HL-60 (cell line): ENCODE measurements around the gene ASTN2.

ENCODE experiments used
- CTCF ChIP-seq: IDR thresholded peaks from one replicate; pipeline ENCODE4 v1.5.1; 2011; ENCODE audit warnings: low read length, control low read depth, inconsistent platforms; ENCODE audit not compliant: insufficient read depth
- POLR2AphosphoS5 ChIP-seq: IDR thresholded peaks from 2 replicates; pipeline ENCODE4 v1.6.1; 2012; ENCODE audit warnings: low read depth
- TF ChIP-seq, protein P1 (sequence below): IDR thresholded peaks from 2 replicates; pipeline ENCODE4 v1.6.1; 2012; ENCODE audit warnings: low read depth; ENCODE audit not compliant: insufficient replicate concordance

GRCh38 chr9:116750510-116750909 is 664.3 kb downstream of the ASTN2 start:
- TF ChIP-seq, protein P1, sequence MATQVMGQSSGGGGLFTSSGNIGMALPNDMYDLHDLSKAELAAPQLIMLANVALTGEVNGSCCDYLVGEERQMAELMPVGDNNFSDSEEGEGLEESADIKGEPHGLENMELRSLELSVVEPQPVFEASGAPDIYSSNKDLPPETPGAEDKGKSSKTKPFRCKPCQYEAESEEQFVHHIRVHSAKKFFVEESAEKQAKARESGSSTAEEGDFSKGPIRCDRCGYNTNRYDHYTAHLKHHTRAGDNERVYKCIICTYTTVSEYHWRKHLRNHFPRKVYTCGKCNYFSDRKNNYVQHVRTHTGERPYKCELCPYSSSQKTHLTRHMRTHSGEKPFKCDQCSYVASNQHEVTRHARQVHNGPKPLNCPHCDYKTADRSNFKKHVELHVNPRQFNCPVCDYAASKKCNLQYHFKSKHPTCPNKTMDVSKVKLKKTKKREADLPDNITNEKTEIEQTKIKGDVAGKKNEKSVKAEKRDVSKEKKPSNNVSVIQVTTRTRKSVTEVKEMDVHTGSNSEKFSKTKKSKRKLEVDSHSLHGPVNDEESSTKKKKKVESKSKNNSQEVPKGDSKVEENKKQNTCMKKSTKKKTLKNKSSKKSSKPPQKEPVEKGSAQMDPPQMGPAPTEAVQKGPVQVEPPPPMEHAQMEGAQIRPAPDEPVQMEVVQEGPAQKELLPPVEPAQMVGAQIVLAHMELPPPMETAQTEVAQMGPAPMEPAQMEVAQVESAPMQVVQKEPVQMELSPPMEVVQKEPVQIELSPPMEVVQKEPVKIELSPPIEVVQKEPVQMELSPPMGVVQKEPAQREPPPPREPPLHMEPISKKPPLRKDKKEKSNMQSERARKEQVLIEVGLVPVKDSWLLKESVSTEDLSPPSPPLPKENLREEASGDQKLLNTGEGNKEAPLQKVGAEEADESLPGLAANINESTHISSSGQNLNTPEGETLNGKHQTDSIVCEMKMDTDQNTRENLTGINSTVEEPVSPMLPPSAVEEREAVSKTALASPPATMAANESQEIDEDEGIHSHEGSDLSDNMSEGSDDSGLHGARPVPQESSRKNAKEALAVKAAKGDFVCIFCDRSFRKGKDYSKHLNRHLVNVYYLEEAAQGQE, result no peak
- TF ChIP-seq CTCF (no peak), POLR2AphosphoS5 (no peak)
